ENCODE measurements around the gene SECISBP2. TPM values are rescaled to one million over a fixed set of nuclear protein-coding genes. Genes with fewer than 3 reads are reported as not detected.
"Not testable (repeated sequence)": the region's sequence is repeated elsewhere in the genome, so short reads cannot be mapped to it uniquely, and the experiment has no call there.

The SECISBP2 gene
- total RNA-seq, 1 donor, result 32.6 TPM

GRCh38 chr9:89330513-89330912 lies 12.2 kb downstream of the SECISBP2 start:
- H3K4me3 ChIP-seq (ENCODE audit: low read depth, low read length), result no peak overlapping the region
- TF ChIP-seq, protein P1, sequence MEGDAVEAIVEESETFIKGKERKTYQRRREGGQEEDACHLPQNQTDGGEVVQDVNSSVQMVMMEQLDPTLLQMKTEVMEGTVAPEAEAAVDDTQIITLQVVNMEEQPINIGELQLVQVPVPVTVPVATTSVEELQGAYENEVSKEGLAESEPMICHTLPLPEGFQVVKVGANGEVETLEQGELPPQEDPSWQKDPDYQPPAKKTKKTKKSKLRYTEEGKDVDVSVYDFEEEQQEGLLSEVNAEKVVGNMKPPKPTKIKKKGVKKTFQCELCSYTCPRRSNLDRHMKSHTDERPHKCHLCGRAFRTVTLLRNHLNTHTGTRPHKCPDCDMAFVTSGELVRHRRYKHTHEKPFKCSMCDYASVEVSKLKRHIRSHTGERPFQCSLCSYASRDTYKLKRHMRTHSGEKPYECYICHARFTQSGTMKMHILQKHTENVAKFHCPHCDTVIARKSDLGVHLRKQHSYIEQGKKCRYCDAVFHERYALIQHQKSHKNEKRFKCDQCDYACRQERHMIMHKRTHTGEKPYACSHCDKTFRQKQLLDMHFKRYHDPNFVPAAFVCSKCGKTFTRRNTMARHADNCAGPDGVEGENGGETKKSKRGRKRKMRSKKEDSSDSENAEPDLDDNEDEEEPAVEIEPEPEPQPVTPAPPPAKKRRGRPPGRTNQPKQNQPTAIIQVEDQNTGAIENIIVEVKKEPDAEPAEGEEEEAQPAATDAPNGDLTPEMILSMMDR (IDR thresholded peaks at IDR 0.05; ENCODE audit: insufficient read depth, low read length), result no peak
- no peak for DNase-seq (ENCODE audit: low read depth)

GRCh38 chr9:89339807-89340206 lies 21.5 kb downstream of the SECISBP2 start:
- no peak for DNase-seq (ENCODE audit: low read depth)
- H3K4me3 ChIP-seq (ENCODE audit: low read depth, low read length), result no peak overlapping the region
- TF ChIP-seq, protein P1 (IDR thresholded peaks at IDR 0.05; ENCODE audit: insufficient read depth, low read length), result no peak

DNA sequence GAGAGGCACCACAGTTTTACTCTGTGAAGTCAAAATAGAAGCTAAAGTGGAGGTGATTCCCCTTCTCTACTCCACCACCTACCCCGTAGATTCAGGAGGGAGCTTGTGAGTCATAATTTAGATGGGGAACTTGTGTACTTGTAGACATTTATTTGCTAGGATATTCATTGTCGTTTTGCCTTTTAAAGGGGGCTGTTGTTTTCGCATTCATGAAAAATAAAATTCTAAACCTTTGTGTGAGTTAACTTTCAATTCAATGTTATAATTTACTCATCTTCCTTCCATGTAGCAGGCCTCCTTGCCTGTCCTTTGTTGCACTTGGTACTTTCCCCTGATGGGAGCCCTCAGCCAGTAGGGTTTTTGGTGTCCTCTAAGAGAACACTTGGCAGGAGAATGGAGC lies 22.0 kb downstream of the SECISBP2 start:
- no peak overlapping the region for H3K4me3 ChIP-seq (ENCODE audit: low read depth, low read length)
- no peak for DNase-seq (ENCODE audit: low read depth)
- TF ChIP-seq, protein P1 (IDR thresholded peaks at IDR 0.05; ENCODE audit: insufficient read depth, low read length), result no peak

GRCh38 chr9:89342213-89342612 lies 23.9 kb downstream of the SECISBP2 start:
- TF ChIP-seq, protein P1 (IDR thresholded peaks at IDR 0.05; ENCODE audit: insufficient read depth, low read length), result no peak

DNA sequence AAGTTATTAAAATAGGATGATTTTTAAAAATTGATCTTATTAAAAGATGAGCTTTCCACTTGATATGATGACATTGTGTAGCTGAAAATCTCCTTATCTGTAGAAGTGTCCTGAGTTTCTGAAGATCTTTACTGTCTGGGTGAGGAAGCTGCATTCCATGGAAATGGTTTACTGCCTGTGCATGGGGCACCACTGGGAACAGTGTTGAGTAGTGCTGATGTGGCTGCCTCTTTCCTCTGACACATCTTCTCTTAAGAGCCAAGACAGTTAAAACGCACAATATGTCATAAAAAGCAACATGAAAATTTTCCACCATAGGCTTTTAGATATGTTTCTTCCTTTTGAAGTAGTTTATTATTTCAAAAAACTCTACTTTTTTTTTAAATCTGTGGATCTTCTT lies 24.6 kb downstream of the SECISBP2 start:
- no peak overlapping the region for H3K4me3 ChIP-seq (ENCODE audit: low read depth, low read length)
- TF ChIP-seq, protein P1 (IDR thresholded peaks at IDR 0.05; ENCODE audit: insufficient read depth, low read length), result no peak
- DNase-seq (ENCODE audit: low read depth), result no peak

More at GRCh38 chr9:89342213-89342612, 23.9 kb downstream of the SECISBP2 start:
- no peak overlapping the region for H3K4me3 ChIP-seq (ENCODE audit: low read depth, low read length)
- no peak for DNase-seq (ENCODE audit: low read depth)

- DNase-seq (ENCODE audit: low read depth); H3K4me3 ChIP-seq (ENCODE audit: low read depth, low read length): not testable (repeated sequence)
Observed at GRCh38 chr9:89343812-89344211, 25.5 kb downstream of the SECISBP2 start.

- no peak overlapping the region for H3K4me3 ChIP-seq (ENCODE audit: low read depth, low read length)
- TF ChIP-seq, protein P1 (IDR thresholded peaks at IDR 0.05; ENCODE audit: insufficient read depth, low read length), result no peak
- no peak for DNase-seq (ENCODE audit: low read depth)
Observed at GRCh38 chr9:89345476-89345875, 27.2 kb downstream of the SECISBP2 start.
